Embryonic facial prominence (tissue), 1 donor: Measurements from ENCODE around the gene TRMT5.

ENCODE experiments used
- DNase-seq: peaks from one replicate; pipeline ENCODE4 v3.0.0-alpha.2; 2016; ENCODE audit errors: extremely low spot score

Gene TRMT5

DNA sequence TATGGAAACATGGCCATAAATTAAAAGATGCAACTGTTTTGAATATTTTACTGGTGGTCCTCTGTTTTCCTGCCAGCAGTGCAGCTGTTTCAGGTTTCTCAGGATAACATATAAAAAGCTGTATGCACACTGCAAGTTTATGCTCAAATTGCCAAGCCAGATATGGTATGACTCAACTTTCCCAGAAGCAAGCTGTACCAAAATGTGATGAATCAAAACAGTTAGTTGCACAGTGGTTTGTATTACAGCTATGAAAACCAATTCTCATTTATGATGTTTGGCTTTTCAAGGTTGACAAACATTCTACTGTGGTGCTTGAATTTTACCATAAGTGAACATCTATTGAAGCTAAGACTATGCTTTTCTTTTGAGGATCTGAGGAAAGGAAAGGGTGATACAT lies 15.5 kb downstream of the TRMT5 start:
- no peak for DNase-seq

DNA sequence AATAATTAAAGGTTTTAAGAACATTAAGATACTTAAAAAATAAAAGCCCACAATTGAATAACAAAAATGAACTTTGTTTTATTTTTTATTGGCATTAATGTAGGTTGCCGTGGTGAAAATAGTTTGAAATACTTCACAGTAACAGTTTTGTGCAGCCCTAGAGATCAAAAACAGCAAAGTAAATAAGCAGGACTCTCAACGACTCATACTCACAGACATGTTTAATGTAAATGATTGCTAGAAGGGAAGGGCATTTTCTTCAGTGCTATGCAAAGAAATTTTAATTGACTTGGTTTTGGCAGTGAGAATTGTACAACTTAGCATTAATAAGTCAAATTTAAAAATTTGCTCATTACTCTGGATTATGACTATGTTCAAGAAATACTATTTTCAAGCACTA lies 16.0 kb downstream of the TRMT5 start:
- DNase-seq, result no peak

DNA sequence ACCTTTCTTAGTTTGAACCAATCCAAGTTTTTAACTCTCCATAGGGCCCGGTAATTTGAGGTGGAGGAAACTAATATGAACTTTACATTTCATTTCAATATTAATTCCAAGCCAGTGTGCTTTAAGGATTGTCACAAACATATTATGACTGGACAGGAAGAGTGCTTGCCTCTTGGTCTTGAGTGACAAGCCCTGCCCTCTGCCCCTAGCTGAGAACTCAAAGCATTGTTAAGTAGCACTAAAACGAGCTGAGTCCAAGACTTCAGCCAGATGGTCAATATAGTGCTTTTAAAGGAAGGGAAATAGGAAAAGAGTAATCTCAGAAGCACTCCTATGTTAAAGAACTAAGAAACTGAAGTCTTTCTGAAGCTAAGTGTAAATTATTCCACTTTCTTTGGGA lies 17.1 kb downstream of the TRMT5 start:
- no peak for DNase-seq

DNA sequence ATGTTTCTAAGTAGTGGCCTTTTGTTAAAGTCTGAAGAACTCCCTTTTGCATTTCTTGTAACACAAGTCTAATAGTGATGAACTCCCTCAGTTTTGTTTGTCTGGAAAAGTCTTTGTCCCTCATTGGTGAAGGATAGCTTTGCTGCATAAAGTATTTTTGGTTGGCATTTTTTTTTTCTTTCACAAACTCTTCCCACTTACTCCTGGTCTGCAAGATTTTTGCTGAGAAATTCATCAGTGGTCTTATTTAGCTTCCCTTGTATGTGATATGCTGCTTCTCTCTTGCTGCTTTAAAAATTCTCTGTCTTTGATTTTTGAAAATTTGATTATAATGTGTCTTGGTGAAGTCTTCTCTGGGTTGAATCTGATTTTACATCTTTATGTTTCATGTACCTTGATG lies 22.7 kb downstream of the TRMT5 start:
- DNase-seq, result no peak

DNA sequence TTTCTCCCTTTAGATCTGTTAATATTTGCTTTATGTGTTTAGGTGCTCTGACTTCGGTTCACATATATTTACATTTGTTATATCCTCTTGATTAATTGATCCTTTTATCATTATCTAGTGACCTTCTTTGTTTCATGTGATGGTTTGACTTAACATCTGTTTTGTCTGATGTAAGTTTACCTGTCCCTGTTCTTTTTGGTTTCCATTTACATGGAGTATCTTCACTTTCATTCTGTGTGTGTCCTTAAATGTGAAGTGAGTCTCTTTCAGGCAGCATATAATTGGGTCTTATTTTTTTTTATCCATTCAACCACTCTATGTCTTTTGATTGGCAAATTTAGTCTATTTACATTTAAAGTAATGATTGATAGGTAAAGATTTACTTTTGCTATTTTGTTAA lies 24.2 kb downstream of the TRMT5 start:
- DNase-seq, result no peak

DNA sequence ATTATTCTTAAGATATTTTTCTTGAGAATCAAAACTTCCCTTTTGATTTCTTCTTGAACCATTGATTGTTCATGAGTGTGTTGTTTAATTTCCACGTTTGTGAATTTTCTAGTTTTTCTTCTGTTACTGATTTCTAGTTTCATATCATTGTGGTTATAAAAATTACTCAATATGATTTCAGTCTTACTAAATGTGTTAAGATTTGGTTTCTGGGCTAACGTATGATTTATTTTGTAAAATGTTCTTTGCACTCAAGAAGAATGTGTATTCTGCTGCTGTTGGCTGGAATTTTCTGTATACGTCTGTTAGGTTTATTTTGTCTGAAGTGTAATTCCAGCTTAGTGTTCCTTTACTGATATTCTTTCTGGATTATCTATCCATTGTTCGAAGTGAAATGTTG lies 24.7 kb downstream of the TRMT5 start:
- no peak for DNase-seq

DNA sequence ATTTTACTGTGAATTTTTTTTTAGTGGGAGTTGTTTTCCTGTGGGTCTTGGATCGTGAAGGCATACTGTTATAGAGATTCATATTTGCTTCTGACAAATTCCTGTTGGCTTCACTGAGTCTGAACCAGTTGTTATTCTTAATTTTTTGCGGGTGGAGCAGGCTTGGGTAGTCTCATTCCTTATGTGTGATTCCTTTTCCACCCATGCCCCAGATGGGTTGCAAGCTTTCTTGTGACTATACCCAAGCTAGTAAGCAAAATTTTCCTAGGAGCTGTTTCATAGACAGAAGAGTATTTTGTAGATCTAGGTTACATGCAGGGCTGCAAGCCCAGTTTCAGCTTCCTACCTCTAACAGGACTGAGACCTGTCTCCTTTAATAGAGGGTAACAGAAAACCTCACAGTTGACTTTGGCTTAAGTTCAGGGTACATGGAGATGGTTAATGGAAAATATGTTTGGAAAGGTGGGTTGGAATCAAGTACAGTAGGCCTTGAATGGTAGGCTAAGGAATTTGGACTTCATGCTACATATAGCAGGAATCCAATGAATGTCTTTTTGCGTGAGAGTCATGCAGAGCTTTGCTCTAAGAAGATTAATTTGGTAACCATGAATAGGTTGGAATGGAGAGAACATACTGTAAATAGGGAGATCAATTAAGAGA lies 29.0 kb downstream of the TRMT5 start:
- DNase-seq, result no peak

DNA sequence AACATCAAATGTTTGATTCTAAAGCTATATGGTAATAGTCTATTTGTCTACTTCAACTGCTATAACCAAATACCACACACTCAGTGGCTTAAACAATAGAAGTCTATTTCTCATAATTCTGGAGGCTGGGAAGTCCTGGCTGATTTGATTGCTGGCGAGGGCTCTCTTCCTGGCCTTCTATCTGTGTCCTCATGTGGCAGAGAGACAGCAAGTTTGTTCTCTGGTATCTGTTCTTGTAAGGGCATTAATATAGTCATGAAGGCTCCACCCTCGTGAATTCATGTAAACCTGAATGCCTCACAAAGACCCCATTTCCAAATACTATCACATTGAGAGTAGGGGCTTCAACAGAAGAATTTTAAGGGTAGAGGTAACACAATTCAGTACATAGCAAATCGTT lies 34.1 kb downstream of the TRMT5 start:
- DNase-seq, result no peak

DNA sequence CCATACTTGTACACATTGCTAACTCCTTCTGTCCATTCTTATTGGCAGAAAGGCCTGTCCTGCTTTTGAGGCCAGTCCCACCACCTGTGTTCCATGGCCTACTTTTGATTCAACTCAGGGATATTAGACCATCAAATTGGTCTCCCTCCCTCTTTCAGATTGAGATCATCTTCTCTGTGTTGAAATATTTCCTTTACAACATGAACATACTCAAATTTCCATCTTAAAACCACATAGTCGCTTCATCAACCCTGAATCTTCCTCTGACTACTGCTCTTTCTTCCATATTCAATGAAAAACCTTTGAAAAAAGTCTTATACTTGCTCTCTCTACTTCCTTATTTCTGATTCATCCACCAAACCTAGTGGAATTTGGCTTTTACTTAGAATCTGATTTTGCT lies 34.9 kb downstream of the TRMT5 start:
- no peak for DNase-seq

DNA sequence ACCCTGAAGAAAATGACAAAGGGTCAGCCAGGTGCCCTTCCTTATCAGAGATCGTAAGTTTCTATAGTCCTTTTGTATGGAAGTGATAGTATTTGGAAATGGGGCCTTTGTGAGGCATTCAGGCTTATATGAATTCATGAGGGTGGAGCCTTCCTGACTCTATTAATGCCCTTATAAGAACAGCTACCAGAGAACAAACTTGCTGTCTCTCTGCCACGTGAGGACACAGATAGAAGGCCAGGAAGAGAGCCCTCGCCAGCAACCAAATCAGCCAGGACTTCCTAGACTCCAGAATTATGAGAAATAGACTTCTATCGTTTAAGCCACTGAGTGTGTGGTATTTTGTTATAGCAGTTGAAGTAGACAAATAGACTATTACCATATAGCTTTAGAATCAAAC lies 36.7 kb downstream of the TRMT5 start:
- DNase-seq, result no peak

DNA sequence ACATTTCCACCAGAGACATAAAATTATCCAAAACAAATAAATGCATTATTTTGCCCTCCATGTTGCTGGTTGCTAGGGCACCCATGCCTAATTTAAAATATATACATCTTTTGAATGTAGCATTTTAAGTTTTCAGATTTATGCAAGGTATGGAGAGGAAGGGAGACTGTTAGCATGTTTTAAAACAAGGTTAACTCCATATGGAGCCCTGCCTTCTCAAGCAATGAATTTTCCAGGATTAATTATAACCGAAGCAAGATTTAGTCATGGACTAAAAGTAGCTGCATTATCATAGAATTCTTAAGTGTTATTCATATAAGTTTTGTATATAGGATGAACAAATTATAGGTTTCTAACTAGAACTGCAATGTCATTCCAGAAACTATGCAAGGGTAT lies 37.2 kb downstream of the TRMT5 start:
- DNase-seq, result no peak

DNA sequence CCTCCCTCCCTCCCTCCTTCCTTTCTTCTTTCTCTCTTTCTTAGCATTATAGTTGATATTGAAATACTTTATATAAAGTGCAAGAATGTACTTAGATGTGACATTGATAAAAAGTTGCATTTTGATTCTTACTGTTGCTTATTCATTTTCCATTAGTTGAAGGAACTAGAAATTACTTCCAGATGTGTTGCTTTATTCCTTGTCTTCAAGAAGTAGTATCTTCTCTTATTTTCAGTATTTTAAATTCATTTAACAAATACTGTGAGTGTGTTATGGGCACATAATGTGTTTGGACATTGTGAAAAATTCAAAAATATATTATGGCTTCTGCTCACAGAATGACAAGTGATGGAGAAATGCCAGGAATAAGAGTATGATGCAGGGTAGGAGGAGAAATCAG lies 45.6 kb downstream of the TRMT5 start:
- no peak for DNase-seq

DNA sequence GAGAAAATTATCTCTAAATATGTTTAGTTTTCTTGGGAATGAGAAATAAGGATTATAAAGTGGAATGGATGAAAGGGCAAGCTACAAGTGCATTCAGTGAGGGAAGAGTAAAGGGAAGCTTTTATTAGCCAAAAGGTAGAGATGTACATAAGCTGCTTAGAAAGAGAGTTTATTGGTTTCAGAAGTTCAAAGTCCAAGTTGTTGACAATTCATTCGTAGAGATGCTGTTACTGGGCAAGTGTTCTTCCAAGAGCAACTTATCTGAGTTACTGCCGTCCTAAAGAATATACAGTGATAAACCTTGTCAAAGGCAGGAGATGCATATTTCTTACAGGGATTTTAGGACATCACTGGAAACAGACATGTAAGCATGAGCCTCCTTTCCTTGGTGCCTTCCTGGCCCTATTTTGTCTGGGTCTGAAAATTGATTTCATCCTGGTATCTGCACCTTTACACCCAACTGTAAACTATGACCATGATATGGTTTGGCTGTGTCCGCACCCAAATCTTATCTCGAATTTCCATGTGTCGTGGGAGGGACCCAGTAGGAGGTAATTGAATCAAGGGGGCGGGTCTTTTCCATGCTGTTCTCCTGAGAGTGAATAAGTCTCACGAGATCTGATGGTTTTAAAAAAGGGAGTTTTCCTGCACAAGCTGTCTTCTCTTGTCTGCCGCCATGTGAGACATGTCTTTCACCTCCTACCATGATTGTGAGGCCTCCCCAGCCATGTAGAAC lies 46.8 kb downstream of the TRMT5 start:
- DNase-seq, result no peak

DNA sequence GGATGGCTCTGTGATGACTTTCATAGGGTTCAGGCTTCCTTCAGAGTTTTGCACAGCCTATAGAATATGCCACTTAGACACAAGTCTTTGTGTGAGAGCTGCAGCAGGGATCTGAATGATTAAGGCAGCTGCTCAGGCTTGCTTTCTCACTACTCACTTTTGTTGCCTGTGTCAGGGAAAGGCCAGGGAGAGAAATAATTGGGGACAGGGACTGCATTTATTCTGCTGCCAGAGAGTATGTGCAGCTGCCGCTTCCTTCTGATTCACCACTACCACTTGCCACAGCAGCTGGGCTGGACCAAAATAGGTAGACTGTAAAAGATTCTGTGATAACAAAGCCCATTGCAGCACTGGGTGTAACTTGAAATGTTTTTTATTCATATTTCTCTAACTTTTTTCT lies 49.7 kb downstream of the TRMT5 start:
- no peak for DNase-seq

DNA sequence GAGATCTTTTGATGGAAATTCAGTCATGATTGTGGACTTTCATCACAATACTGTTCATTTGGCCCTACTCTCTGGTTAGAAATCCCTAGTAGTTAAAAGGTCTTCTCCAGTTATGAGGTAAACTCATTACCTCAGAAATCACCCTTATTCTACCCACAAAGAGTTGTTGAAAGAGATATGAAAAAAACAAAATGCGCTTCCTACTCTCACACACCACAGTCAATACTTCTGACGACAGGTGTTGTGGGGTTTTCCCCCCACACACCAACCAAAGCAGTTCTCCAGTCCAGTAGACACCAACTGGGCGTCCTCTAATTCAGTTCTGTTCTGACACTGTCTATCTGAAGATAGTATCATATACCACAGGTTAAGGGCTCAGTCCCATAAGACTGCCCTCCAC lies 54.9 kb downstream of the TRMT5 start:
- no peak for DNase-seq

DNA sequence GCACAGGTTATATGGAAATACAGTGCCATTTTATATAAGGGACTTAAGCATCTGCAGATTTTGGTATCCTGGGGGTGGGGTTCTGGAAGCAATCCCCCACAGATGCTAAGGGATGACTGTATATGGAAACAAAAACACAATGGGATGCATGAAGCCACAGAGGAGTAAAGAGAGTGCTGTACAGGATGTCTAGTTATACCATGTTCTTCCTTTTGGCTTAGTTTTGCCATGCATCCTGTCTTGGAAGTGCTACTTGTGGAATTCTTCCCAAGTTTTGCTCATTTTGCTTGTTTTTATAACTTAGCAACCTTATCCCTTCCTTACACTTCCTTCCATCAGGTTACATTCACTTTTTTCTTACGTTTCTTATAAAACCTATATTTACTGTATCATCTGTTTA lies 55.6 kb downstream of the TRMT5 start:
- DNase-seq, result no peak

DNA sequence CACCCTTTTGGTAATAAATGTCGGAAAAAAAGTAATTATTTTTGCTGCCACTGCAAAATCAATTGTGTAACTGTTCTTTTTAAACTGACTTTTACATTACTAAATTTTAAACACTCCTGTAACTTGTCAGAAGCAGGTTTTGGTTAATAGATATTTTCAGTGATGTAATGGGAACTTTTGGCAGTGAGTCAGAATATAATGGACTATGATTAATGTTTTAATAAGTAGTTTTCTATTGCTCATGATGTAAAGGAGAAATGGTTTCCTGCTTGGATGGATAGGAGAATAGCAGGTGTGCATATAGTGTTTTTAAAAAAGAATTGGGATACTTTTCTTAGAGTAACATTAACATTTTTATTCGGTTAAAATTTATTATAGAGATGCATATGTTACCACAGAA lies 58.8 kb downstream of the TRMT5 start:
- no peak for DNase-seq
